HG02870 (cell line): ENCODE data around the gene FLNC.

ENCODE experiments used
- ATAC-seq: cut with Tn5 transposase; IDR thresholded peaks from one replicate; pipeline ENCODE4 v1.9.1; 2021; ENCODE audit warnings: mild to moderate bottlenecking, moderate library complexity; ENCODE audit not compliant: unreplicated experiment

The FLNC gene

GRCh38 chr7:128844777-128845311 is 14.6 kb downstream of the FLNC start:
- ATAC-seq, result no peak

GRCh38 chr7:128845475-128845874 is 15.3 kb downstream of the FLNC start:
- no peak for ATAC-seq

- no peak for ATAC-seq
These were observed 15.8 kb downstream of the FLNC start for GRCh38 chr7:128845987-128846386.

GRCh38 chr7:128846781-128847444 is 16.7 kb downstream of the FLNC start:
- ATAC-seq, result no peak

- no peak for ATAC-seq
These were observed 17.6 kb downstream of the FLNC start for GRCh38 chr7:128847721-128848211.

- ATAC-seq, result no peak
These were observed 18.3 kb downstream of the FLNC start for GRCh38 chr7:128848289-128849155.

GRCh38 chr7:128849156-128849515 is 18.9 kb downstream of the FLNC start:
- ATAC-seq, result no peak

- no peak for ATAC-seq
These were observed 19.7 kb downstream of the FLNC start for GRCh38 chr7:128849804-128850490.

GRCh38 chr7:128852537-128853254 is 22.5 kb downstream of the FLNC start:
- no peak for ATAC-seq

GRCh38 chr7:128853799-128854198 is 23.6 kb downstream of the FLNC start:
- no peak for ATAC-seq

- ATAC-seq, result no peak
These were observed 24.2 kb downstream of the FLNC start for GRCh38 chr7:128854396-128854795.

- ATAC-seq, result no peak
These were observed 25.4 kb downstream of the FLNC start for GRCh38 chr7:128855559-128855958.

GRCh38 chr7:128856001-128856718 is 26.0 kb downstream of the FLNC start:
- no peak for ATAC-seq

- no peak for ATAC-seq
These were observed 28.4 kb downstream of the FLNC start for GRCh38 chr7:128858380-128859231.

- ATAC-seq, result no peak
These were observed 29.3 kb downstream of the FLNC start for GRCh38 chr7:128859232-128860157.

GRCh38 chr7:128860158-128861073 is 30.2 kb downstream of the FLNC start:
- no peak for ATAC-seq

GRCh38 chr7:128861957-128862570 is 31.9 kb downstream of the FLNC start:
- ATAC-seq, result no peak
